ENCODE results near the gene ATG5.

ATG5 gene

DNA sequence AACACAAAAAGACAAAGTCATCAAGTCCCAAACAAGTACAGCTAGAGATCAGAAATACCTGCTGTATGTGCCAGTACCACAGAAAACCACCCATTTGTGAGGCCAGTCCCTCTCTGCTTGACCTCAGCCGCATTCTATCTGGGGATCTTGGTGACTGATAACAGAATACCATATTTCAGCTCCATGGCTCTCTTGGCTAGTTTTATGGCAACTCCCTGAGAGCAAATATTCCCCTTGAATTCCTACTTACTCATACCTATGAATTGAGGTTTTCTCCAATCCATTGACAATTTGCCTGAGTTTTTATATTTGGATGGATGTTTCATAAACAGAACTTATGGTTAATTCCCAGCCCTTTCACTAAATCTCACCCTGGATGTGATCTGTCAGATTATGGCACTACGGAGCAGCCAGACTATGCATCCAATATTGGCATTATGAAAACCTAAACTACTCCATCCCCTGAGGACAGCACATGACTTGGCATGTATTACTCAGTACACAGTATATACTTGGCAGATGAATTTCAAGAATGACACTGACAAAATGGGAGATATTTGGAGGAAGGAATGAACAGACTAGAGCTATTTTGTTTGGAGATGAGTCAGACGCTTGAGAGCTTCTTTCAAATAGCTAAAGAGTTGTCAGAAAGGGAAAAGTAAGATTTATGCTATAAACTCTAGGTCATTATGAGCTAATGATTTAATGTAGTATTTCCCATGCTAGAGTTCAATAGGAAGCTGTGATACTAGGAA is 143.7 kb downstream of the ATG5 start:
- peaks cover 56% of the 10 kb centered on the region for H3K4me1 Mint-ChIP-seq (ENCODE audit: low read depth)
- H3K36me3 Mint-ChIP-seq (ENCODE audit: low read depth): peaks cover 22% of the 10 kb centered on the region
- DNase-seq: no peak

DNA sequence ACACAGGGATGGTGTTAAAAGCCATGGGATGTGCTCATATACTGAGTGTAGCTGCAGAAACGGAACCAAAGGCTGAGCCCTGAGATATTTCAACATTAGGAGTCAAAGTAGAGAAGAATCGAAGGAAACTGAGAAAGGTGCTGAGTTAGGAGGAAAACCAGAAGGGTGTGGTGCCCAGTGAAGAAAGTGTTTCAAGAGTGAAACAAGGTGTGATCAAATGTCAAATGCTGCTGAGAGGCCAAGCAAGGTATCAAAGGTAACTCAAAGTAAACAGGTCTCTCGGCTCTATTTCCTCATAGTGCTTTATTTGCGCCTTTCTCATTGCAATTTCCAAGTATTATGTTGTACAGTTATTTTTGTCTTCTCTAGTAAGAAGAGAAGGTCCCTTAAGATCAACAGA is 145.4 kb downstream of the ATG5 start:
- Mint-ChIP-seq H3K4me3 (no peak overlapping the region), H3K36me3 (ENCODE audit: low read depth) (peaks cover 7% of the 10 kb centered on the region), H3K27ac (no peak overlapping the region), H3K9me3 (no peaks in the 10 kb centered on the region), H3K4me1 (ENCODE audit: low read depth) (peaks cover 45% of the 10 kb centered on the region), H3K27me3 (peaks cover 3% of the 10 kb centered on the region)
- no peak for DNase-seq

More for the DNA sequence above, 143.7 kb downstream of the ATG5 start:
- H3K27ac Mint-ChIP-seq: peak overlapping the region; percentile 42
- peaks cover 3% of the 10 kb centered on the region for H3K27me3 Mint-ChIP-seq
- no peaks in the 10 kb centered on the region for H3K9me3 Mint-ChIP-seq
- no peak overlapping the region for H3K4me3 Mint-ChIP-seq

DNA sequence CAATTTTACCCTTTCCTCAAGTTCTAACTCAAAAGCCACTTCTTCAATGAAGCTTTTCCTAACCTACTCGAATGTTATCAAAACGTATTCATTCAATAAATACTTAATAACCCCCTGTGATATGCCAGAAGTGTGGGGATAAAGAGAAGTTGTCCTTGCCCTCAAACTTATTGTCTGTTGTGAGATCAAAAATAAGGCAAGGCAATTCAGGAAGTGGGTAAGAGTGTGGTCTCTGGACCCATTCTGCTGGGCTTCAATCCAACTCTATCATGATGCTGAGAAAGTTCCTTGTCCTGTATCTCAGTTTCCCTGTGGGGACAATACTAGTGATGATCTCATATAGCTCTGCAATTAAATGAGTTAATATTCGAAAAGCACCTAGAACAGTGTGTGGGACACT is 146.7 kb downstream of the ATG5 start:
- no peak overlapping the region for H3K27ac Mint-ChIP-seq
- H3K4me3 Mint-ChIP-seq: no peak overlapping the region
- peaks cover 3% of the 10 kb centered on the region for H3K27me3 Mint-ChIP-seq
- no peaks in the 10 kb centered on the region for H3K9me3 Mint-ChIP-seq
- H3K36me3 Mint-ChIP-seq (ENCODE audit: low read depth): peaks cover 3% of the 10 kb centered on the region
- no peak for DNase-seq
- peaks cover 35% of the 10 kb centered on the region for H3K4me1 Mint-ChIP-seq (ENCODE audit: low read depth)

GRCh38 chr6:106177786-106178185 is 147.8 kb downstream of the ATG5 start:
- Mint-ChIP-seq H3K4me3 (no peak overlapping the region), H3K27ac (no peak overlapping the region), H3K9me3 (no peaks in the 10 kb centered on the region)

GRCh38 chr6:106173124-106173879 is 152.3 kb downstream of the ATG5 start:
- DNase-seq: no peak
- Mint-ChIP-seq H3K27ac (no peak overlapping the region), H3K36me3 (ENCODE audit: low read depth) (no peaks in the 10 kb centered on the region), H3K4me3 (no peak overlapping the region), H3K9me3 (no peaks in the 10 kb centered on the region), H3K27me3 (peaks cover 3% of the 10 kb centered on the region), H3K4me1 (ENCODE audit: low read depth) (peaks cover 42% of the 10 kb centered on the region)

More at GRCh38 chr6:106177786-106178185, 147.8 kb downstream of the ATG5 start:
- Mint-ChIP-seq H3K27me3 (peaks cover 3% of the 10 kb centered on the region), H3K36me3 (ENCODE audit: low read depth) (no peaks in the 10 kb centered on the region), H3K4me1 (ENCODE audit: low read depth) (peaks cover 30% of the 10 kb centered on the region)
- DNase-seq: no peak

GRCh38 chr6:106170030-106170791 is 155.3 kb downstream of the ATG5 start:
- Mint-ChIP-seq H3K27me3 (no peaks in the 10 kb centered on the region), H3K4me1 (ENCODE audit: low read depth) (peaks cover 61% of the 10 kb centered on the region), H3K27ac (peak overlapping the region; percentile 44), H3K4me3 (no peak overlapping the region), H3K36me3 (ENCODE audit: low read depth) (no peaks in the 10 kb centered on the region), H3K9me3 (peaks cover 2% of the 10 kb centered on the region)
- DNase-seq: no peak

GRCh38 chr6:106169517-106169916 is 156.0 kb downstream of the ATG5 start:
- Mint-ChIP-seq H3K9me3 (peaks cover 5% of the 10 kb centered on the region), H3K27ac (peak overlapping the region; percentile 44), H3K27me3 (no peaks in the 10 kb centered on the region), H3K4me3 (no peak overlapping the region), H3K36me3 (ENCODE audit: low read depth) (no peaks in the 10 kb centered on the region), H3K4me1 (ENCODE audit: low read depth) (peaks cover 67% of the 10 kb centered on the region)
- no peak for DNase-seq

DNA sequence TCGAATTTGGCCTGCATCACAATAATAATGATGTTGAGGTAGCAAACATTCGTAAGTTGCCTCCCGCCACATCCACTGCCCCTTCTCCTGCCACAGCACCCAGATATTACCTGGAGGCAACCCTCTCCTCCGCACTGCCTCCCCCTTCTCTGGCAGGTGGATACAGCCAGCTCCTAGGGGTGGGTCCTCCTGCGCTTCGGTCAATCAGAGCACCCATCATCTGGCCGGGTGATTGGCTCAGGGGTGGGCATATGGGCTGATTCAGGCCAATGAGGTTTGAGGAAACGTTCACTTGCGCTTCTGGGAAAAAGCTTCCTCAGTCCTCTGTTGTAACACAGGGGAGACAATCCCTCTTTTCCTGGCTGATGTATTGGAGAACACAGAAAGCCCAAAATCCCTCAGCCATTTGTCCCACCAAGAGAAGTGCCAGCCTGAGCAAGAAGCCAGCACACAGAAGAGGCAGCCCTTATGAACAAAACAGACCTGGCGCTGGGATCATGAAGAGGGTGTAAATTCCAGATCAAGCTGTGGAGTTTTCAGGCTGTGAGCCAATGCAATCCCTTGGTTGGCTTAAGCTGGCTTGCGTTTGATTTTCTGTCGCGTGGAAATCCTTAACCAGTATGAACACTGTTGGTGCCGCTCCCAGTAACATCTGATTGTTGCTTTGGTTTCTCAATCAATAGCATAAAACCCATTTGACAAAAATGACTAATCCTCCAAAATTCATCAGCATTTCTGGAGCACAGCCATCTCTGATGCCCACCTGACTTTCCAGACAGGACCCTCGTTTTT is 157.3 kb downstream of the ATG5 start:
- Mint-ChIP-seq H3K9me3 (peaks cover 6% of the 10 kb centered on the region), H3K27ac (no peak overlapping the region), H3K36me3 (ENCODE audit: low read depth) (no peaks in the 10 kb centered on the region), H3K4me1 (ENCODE audit: low read depth) (peaks cover 74% of the 10 kb centered on the region), H3K4me3 (no peak overlapping the region), H3K27me3 (no peaks in the 10 kb centered on the region)
- DNase-seq: no peak

- Mint-ChIP-seq H3K27ac (peak overlapping the region; percentile 88), H3K4me3 (peak overlapping the region; percentile 23), H3K27me3 (no peaks in the 10 kb centered on the region), H3K9me3 (peaks cover 6% of the 10 kb centered on the region), H3K4me1 (ENCODE audit: low read depth) (peaks cover 80% of the 10 kb centered on the region), H3K36me3 (ENCODE audit: low read depth) (no peaks in the 10 kb centered on the region)
- DNase-seq: no peak
Observed at GRCh38 chr6:106167096-106167814, 158.3 kb downstream of the ATG5 start.

GRCh38 chr6:106165885-106166485 is 159.6 kb downstream of the ATG5 start:
- H3K4me1 Mint-ChIP-seq (ENCODE audit: low read depth): peaks cover 82% of the 10 kb centered on the region
- no peak overlapping the region for H3K4me3 Mint-ChIP-seq
- H3K9me3 Mint-ChIP-seq: peaks cover 6% of the 10 kb centered on the region
- no peak for DNase-seq
- no peaks in the 10 kb centered on the region for H3K36me3 Mint-ChIP-seq (ENCODE audit: low read depth)
- H3K27me3 Mint-ChIP-seq: no peaks in the 10 kb centered on the region
- H3K27ac Mint-ChIP-seq: peak overlapping the region; percentile 73

- H3K4me1 Mint-ChIP-seq (ENCODE audit: low read depth): peaks cover 72% of the 10 kb centered on the region
- peak; percentile 83 for DNase-seq
- peaks cover 6% of the 10 kb centered on the region for H3K9me3 Mint-ChIP-seq
- H3K4me3 Mint-ChIP-seq: peak overlapping the region; percentile 66
- peak overlapping the region; percentile 100 for H3K27ac Mint-ChIP-seq
- H3K27me3 Mint-ChIP-seq: no peaks in the 10 kb centered on the region
- H3K36me3 Mint-ChIP-seq (ENCODE audit: low read depth): no peaks in the 10 kb centered on the region
Observed at GRCh38 chr6:106163966-106164877, 161.3 kb downstream of the ATG5 start.

GRCh38 chr6:106163446-106163965 is 162.1 kb downstream of the ATG5 start:
- peaks cover 65% of the 10 kb centered on the region for H3K4me1 Mint-ChIP-seq (ENCODE audit: low read depth)
- peak overlapping the region; percentile 100 for H3K27ac Mint-ChIP-seq
- H3K27me3 Mint-ChIP-seq: peaks cover 3% of the 10 kb centered on the region
- peaks cover 6% of the 10 kb centered on the region for H3K9me3 Mint-ChIP-seq
- H3K4me3 Mint-ChIP-seq: peak overlapping the region; percentile 66
- DNase-seq: peak; percentile 65
- no peaks in the 10 kb centered on the region for H3K36me3 Mint-ChIP-seq (ENCODE audit: low read depth)

All from activated T-cell treated with anti-CD3 and anti-CD28 coated beads, Interleukin-2, amount 50 U/mL, for 24 hours (primary cell).